Hematopoietic multipotent progenitor cell (in vitro differentiated cells): ENCODE results near the gene SDC1. TPM values are rescaled to one million over a fixed set of nuclear protein-coding genes. Genes with fewer than 3 reads are reported as not detected.
A peak's percentile ranks its signal among the peaks of the same experiment; 100 is the strongest.

Experiments used
- DNase-seq, 3 donors: peaks; one replicate each; pipeline ENCODE4 v3.0.0-alpha.2; 2011 to 2015; ENCODE audit warnings: low read depth in 2 of 3, low spot score in 2 of 3
- total RNA-seq: library from RNA; depleted of rRNA; stranded (reverse); fragments of >200 nt; gene quantifications from one replicate; pipeline ENCODE4 v1.2.3, GENCODE V29; 2012

Gene SDC1
- total RNA-seq, 1 donor, result 0.27 TPM

GRCh38 chr2:20186855-20187187, 38.1 kb downstream of the SDC1 start:
- no peak for DNase-seq

DNA sequence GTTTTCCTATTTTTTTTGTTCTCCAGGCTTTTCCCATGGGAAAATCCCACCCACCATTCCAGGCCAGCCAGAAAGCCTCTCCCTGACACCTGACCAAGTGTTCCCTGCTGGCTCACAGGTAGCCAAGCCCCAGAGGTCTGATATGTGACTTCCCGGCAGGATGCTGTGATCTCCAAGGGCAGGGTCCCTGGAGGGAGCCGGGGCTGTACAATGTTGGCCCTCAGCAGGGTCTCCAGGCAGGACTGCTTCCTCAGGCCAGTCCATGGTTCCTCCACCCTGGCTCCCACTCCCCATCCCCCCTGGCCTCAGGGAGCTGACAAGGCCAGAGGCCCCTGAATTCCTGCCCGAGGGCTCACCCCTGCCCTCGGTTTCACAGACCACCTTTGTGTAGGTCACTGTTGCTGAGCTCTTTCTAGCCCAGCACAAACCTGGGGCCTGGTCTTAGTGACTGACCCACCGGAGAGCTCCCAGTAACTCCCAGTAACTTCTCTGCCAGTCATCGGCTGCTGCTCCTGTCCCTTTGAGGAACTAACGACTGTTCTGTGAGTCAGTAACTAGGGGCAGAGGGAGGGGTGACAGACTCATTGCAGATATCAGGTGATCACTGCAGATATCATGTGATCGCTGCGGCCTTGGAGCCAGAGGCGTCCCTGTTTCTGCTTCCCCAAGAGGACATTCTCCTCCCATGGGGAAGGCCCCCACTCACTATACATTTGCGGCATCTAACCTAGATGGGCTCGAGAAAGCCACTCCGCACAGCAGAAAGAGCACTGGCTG, 38.7 kb downstream of the SDC1 start:
- DNase-seq, result peak in 2 of 3 donors; percentile 65 to 83

DNA sequence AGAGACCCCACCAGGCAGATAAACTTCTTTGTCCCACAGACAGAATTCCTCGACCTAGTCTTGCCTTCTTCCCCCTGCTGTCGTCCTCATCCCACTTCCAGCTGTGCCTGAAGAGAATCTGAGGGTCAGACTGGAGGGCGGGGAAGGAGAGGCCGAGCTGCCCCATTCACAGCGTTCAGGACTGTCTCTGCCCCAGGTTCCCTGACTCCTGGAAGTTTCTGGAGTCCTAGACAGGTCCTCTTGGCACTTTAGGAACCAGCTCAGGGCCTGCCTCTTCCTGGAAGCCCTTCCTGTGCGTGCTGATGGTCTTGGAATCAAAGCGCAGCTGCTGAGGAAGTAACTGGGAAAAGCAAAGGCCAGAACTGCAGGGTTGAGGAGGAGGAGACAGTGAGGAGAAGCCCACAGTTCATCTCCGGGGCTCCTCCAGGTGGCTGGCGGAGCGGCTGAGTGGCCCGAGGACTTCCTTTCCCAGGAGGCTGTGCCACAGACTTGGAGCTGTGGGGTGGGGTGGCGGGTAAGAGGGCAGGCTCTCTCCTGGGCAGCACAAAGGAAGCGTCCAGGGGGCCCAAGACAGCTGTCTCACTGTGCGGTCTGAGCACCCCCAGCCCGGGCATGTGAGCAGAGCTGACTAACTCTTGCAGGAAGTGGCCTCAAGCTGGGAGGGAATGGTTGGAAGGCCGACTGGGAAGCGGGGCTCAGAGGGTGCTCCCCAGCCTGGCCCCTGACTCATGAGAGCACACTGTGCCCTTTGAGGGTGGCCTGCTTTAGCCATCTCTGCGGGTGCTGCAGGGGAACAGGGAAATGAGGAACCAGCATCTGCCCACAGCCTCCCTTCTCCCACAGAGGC, 39.5 kb downstream of the SDC1 start:
- DNase-seq, result peak in 2 of 3 donors; percentile 24 to 30

- DNase-seq, result no peak
Observed at GRCh38 chr2:20184067-20184938, 40.6 kb downstream of the SDC1 start.

GRCh38 chr2:20183373-20183772, 41.6 kb downstream of the SDC1 start:
- DNase-seq, result no peak

- DNase-seq, result no peak
Observed at GRCh38 chr2:20182241-20182931, 42.5 kb downstream of the SDC1 start.

DNA sequence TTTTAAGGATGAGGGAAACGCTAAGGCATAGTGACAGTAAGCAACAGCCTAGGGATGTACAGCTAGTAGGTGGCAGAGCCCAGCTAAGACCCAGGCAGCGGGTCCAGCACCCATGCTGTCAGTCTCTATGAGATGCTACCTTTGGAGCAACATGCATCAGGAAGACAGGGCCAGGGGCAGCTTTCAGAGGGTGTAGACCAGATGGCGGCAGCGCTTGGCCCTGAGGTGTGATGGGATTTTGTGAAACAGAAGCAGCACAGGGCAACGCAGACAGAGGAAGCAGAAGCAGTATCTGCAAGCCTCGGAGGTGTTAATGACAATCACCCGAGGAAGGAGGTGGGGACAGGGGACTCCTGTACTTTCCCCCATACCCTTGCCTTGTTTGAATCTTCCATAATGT, 43.2 kb downstream of the SDC1 start:
- no peak for DNase-seq

DNA sequence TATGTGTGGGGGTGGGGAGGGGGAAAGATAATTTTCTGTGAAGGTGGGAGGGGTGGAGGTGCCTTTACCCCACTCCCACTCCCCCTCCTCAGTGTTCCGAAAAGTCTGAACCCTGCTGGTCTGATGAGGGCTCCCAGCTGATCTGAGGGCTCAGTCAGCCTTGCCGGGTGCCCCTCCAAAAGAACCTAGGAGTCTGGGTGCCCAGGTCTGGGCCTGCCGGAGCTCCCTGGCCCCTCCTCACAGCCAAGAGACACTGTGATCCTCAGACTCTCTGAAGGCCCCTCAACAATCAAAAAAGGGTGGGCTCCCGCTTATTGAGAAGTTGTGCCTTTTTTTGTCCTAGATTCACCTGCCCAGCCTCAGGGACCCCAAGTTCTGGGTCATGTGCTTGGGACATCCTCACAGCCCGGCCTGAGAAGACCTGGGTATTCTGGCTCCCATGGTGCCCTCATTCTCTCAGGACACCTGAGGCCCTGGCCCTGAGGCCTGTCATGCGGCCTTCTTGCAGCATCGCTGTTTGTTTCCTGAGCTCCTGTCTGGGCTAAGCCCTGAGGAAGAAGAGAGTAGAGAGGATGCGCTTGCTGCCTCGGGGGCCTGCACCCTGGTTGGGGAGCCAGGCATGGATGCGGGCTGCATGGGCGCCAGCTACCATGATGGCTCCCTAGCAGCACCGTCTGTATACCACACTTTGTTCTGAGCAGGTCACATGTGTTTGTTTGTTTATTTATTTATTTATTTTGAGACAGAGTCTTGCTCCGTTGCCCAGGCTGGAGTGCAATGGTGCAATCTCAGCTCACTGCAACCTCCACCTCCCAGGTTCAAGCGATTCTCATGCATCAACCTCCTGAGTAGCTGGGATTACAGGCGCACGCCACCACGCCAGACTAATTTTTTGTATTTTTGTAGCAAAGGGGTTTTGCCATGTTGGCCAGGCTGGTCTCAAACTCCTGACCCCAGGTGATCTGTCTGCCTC, 44.0 kb downstream of the SDC1 start:
- no peak for DNase-seq

DNA sequence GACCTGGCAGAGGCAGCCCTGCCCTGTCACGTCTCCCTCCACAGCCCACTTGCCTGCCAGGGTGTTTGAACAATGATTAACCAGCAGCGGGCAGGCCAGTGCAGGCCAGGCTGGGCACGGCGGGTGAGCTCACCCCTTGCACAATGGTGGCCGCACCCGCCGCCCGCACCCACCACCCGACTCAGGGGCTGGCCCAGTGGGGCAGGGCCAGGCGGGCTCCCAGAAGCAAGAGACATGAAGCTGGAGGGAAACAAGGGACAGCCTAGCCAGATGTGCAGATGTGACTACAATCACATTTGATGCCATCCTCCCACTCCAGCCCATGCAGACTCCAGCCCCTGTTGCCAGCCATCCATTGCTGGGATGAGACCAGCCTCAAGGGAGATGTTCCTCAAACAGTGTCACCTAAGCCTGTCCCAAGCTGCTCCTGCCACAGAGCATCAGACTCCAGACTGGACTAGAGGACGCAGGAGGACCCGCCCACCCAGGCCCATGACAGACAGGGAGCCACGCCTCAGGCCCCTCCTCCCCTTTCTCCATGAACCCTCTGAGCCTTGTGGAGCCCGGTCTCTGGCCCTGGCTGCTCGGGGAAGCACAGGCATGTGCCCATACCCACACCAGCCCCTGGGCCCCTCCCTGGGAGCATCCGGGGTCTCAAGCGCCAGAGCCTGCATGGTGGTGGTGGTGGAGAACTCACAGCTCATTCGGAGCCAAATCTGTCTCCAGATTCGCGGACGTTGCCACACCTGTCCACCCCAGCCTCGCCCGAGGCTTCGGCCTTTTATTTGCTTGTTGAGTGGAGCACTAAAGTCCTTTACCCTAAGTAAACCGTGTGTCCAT, 45.0 kb downstream of the SDC1 start:
- DNase-seq, result no peak

- no peak for DNase-seq
Observed at GRCh38 chr2:20179466-20179754, 45.5 kb downstream of the SDC1 start.

DNA sequence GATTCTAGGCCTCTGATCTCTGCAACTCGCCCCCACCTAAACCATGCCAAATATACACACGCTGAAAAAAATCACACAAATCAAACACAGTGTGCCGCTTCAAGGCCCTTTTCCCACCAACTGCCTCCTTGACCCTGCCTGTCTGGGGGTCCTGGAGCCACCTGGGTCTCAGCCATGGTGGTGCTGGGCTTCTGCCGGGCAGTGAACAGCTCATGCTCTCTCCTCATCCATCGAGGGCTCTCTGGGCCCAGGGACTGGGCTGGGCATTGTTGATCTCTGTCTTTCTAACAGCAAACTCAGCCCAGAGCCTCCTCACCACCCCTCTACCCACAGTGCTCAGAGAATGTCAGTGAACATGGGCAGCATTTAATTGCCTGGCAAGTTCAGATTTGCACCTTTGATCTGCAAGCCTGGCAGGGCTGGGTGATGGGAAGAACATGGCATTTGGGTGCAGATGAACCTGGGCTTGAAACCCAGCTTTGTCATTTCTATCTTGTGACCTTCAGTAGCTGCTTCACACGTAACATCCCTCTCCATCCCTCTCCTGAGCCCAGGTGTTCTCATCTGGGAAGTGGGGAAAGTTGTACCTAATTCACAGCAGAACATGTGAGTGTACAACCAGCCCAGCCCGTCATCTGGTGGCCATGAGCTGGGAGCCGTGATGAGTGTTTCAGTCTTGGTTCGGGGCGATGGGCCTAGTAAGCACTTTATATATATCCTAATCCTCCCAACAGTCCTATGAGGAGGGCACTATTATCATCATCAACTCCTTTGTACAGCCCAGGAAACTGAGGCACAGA, 46.1 kb downstream of the SDC1 start:
- DNase-seq, result no peak

DNA sequence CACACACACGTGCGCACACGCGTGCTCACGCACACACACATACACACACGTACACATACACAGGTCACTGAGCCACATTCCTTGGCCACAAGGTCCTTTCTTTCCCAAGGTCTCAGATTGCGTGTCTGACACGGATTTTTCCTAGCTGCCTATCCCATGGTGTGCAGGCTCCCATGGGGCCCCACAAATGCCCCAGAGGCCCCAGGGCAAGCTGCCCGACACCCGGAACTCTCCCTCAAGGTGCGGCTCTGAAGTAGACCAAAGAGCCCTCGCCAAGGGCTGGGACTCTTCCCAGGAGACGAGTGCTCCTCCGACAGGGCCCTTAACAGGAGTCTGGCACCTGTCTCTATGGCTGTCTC, 46.7 kb downstream of the SDC1 start:
- DNase-seq, result no peak

DNA sequence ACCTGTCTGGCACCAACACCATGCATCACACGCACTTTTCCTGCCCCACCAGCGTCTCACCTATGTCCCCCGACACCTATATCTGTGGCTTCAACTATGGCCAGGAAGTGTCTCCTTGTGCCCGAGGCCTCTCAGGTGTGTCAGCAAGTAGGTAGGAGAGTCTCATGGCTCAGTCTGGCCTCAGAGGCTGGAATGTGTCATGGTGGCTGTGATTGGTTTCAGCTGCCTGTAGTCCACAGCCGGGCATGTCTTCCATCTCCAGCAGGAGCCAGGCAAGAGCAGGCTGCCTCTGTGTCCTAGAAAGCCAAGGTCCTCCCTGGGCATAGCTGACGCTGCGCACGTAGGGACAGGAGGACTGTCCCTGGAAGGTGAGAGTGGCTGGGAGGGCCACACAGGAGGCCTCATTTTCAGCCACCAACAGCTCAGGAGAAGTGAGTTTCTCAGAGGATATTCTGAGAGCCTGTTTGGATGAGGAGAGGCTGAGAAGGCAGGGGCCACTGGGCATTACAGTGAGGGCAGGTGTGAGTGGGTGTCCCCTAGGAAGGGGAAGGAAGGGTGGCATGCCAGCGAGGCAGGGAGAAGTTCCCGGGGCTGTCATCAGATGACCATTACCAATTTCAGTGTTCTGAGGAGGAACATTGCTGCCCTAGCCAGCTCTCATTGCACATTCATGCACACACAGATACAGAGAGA, 47.2 kb downstream of the SDC1 start:
- DNase-seq, result no peak

GRCh38 chr2:20176760-20177159, 48.2 kb downstream of the SDC1 start:
- DNase-seq, result no peak

DNA sequence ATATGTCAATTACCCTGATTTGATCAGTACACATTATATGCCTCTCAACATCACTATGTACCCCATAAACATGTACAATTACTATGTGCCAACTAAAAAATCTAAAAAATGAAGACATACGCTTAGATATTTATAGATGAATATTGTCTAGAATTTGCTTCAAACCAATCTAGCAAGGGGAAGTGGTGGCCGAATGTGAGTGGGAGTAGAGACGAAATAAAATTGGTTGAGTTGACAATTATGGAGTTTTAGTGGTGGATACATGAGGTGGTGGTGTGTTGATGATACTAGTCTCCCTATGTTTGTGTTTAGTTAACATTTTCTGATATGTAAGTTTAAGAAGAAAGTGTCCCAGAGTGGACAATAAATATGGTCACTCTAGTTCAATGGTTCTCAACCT, 49.0 kb downstream of the SDC1 start:
- no peak for DNase-seq

DNA sequence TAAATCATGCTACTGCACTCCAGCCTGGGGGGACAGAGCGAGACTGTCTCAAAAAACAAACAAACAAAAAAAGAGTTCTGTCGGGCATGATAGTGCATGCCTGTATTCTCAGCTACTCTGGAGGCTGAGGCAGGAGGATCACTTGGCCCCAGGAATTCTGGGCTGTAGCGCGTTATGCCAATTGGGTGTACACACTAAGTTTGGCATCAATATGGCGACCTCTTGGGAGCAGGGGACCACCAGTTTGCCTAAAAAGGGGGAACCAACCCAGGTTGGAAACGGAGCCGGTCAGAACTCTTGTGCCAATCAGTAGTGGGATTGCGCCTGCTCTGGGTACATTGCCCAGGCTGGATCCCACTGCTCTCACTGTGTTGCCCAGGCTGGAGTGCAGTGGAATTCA, 49.7 kb downstream of the SDC1 start:
- no peak for DNase-seq

GRCh38 chr2:20174410-20174809, 50.5 kb downstream of the SDC1 start:
- no peak for DNase-seq
